Ovary (tissue), 3 donors: Measurements from ENCODE around the gene PTGER2.

Experiments used
- POLR2A ChIP-seq: fragments of 450-650 bp; IDR thresholded peaks from one replicate; pipeline ENCODE4 v1.6.1; 2017; ENCODE audit warnings: antibody characterized with exemption, mild to moderate bottlenecking, moderate library complexity
- TF ChIP-seq, protein P1 (sequence below), 3 donors: fragments of 450-650 bp in 2 of 3; fragments of 200-600 bp in 1 of 3; IDR thresholded peaks; one replicate each; pipeline versions ENCODE4 v1.5.1 to v1.8.0; 2016 to 2022; ENCODE audit warnings: antibody characterized with exemption in 3 of 3, mild to moderate bottlenecking in 1 of 3
- donor health status: DM: no; HTN: no; CAD: no.

DNA sequence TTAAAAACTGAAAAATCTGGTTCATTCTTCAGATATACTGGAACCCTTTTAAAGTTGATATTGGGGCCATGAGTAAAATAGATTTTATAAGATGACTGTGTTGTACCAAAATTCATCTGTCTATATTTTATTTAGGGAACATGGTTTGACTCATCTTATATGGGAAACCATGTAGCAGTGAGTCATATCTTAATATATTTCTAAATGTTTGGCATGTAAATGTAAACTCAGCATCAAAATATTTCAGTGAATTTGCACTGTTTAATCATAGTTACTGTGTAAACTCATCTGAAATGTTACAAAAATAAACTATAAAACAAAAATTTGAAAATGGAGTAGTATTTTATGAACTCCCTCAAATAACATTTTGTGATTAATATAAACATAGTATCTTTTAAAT is 14.2 kb downstream of the PTGER2 start:
- TF ChIP-seq, protein P1, sequence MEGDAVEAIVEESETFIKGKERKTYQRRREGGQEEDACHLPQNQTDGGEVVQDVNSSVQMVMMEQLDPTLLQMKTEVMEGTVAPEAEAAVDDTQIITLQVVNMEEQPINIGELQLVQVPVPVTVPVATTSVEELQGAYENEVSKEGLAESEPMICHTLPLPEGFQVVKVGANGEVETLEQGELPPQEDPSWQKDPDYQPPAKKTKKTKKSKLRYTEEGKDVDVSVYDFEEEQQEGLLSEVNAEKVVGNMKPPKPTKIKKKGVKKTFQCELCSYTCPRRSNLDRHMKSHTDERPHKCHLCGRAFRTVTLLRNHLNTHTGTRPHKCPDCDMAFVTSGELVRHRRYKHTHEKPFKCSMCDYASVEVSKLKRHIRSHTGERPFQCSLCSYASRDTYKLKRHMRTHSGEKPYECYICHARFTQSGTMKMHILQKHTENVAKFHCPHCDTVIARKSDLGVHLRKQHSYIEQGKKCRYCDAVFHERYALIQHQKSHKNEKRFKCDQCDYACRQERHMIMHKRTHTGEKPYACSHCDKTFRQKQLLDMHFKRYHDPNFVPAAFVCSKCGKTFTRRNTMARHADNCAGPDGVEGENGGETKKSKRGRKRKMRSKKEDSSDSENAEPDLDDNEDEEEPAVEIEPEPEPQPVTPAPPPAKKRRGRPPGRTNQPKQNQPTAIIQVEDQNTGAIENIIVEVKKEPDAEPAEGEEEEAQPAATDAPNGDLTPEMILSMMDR (IDR thresholded peaks at IDR 0.05) = no peak
- TF ChIP-seq POLR2A = no peak
